Keratinocyte (primary cell): Measurements from ENCODE around the gene EPB41L4B.

Experiments
- EZH2 ChIP-seq: IDR thresholded peaks from one replicate; pipeline ENCODE4 v1.6.1; 2012; ENCODE audit warnings: inconsistent platforms, mild to moderate bottlenecking, low read length, moderate library complexity
- TF ChIP-seq, protein P1 (sequence below), 3 experiments: IDR thresholded peaks in 1 of 3; conservative IDR thresholded peaks in 1 of 3; optimal IDR thresholded peaks in 1 of 3; 2 replicates in 2 of 3; 3 replicates in 1 of 3; pipeline versions ENCODE3 to v1.5.1; 2011; ENCODE audit warnings: low read length in 3 of 3, mild to moderate bottlenecking in 3 of 3, moderate library complexity in 2 of 3, control low read depth in 1 of 3, inconsistent platforms in 1 of 3; ENCODE audit not compliant: insufficient read depth in 2 of 3; ENCODE audit errors: extremely low read depth in 1 of 3

DNA sequence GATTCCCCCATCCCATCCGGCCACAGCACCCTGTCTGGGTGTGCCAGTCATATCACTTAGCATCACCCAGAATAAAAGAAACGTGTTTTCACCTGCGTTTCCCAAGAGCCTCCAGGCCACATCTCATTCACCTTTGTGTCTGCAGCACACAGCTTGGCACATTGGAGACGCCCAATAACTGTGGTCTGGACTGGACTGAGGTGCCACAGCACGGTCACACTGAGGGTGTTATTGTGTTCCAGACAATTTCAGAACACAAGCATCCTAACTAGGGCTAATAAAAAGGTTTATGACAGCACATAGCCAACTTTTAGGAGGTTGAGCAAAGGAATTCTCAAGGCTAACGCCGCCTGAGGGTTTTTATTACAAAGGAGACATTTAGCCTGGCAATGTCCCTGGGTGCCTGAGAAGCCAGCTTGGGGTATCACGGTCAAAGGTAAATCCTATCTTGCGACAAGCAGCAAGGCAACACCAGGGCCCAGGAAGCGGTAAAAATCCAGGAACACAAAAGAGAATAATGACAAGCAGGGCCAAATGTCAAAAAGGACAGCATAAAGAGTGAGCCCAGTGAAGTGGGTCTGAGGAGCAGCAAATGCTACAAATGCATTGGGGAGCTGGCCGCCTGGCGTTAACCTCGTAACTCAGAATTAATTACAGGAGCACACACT, 3.4 kb downstream of the EPB41L4B start:
- TF ChIP-seq, protein P1, sequence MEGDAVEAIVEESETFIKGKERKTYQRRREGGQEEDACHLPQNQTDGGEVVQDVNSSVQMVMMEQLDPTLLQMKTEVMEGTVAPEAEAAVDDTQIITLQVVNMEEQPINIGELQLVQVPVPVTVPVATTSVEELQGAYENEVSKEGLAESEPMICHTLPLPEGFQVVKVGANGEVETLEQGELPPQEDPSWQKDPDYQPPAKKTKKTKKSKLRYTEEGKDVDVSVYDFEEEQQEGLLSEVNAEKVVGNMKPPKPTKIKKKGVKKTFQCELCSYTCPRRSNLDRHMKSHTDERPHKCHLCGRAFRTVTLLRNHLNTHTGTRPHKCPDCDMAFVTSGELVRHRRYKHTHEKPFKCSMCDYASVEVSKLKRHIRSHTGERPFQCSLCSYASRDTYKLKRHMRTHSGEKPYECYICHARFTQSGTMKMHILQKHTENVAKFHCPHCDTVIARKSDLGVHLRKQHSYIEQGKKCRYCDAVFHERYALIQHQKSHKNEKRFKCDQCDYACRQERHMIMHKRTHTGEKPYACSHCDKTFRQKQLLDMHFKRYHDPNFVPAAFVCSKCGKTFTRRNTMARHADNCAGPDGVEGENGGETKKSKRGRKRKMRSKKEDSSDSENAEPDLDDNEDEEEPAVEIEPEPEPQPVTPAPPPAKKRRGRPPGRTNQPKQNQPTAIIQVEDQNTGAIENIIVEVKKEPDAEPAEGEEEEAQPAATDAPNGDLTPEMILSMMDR (optimal IDR thresholded peaks at IDR 0.05 in 1 of 3, IDR thresholded peaks at IDR 0.05 in 1 of 3, conservative IDR thresholded peaks at IDR 0.05 in 1 of 3; ENCODE audit: extremely low read depth in 1 of 3, insufficient read depth in 2 of 3, low read length in 3 of 3): no peak
- TF ChIP-seq EZH2: no peak
